ENCODE results near the gene SMAD7.

Gene SMAD7

DNA sequence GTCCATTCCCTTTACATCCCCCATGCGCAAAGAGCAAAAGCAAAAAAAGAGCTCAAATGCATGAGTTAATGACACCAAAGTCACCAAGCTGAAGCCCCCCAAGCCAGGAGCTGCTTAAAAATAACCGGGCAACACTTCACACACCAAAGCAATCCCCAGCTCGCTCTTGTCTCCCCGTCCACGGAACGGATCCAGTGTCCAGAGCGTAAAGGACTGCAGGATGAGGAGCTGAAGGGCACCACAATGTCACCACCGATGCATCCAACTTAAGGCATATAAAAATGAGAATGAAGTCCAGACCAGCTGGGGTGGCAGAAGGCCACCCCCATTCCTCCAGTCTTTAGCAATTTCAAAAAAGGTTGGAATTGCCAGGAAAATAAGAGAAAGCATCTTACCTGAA, 8.7 kb downstream of the SMAD7 start:
- TF ChIP-seq TAF1 (IDR thresholded peaks at IDR 0.05; ENCODE audit: borderline replicate concordance, insufficient read depth, low read length) (no peak), SIN3A (IDR thresholded peaks at IDR 0.05; ENCODE audit: borderline replicate concordance, insufficient read depth, low read length) (no peak), POLR2AphosphoS5 (IDR thresholded peaks at IDR 0.05; ENCODE audit: low read depth, low read length) (no peak), FOXP2 (optimal IDR thresholded peaks at IDR 0.05; ENCODE audit: borderline replicate concordance, extremely low read depth, extremely low read length, insufficient read depth) (no peak)
- TF ChIP-seq, protein P1, sequence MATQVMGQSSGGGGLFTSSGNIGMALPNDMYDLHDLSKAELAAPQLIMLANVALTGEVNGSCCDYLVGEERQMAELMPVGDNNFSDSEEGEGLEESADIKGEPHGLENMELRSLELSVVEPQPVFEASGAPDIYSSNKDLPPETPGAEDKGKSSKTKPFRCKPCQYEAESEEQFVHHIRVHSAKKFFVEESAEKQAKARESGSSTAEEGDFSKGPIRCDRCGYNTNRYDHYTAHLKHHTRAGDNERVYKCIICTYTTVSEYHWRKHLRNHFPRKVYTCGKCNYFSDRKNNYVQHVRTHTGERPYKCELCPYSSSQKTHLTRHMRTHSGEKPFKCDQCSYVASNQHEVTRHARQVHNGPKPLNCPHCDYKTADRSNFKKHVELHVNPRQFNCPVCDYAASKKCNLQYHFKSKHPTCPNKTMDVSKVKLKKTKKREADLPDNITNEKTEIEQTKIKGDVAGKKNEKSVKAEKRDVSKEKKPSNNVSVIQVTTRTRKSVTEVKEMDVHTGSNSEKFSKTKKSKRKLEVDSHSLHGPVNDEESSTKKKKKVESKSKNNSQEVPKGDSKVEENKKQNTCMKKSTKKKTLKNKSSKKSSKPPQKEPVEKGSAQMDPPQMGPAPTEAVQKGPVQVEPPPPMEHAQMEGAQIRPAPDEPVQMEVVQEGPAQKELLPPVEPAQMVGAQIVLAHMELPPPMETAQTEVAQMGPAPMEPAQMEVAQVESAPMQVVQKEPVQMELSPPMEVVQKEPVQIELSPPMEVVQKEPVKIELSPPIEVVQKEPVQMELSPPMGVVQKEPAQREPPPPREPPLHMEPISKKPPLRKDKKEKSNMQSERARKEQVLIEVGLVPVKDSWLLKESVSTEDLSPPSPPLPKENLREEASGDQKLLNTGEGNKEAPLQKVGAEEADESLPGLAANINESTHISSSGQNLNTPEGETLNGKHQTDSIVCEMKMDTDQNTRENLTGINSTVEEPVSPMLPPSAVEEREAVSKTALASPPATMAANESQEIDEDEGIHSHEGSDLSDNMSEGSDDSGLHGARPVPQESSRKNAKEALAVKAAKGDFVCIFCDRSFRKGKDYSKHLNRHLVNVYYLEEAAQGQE (IDR thresholded peaks at IDR 0.05; ENCODE audit: insufficient read depth in 1 of 2, low read depth in 2 of 2, low read length in 2 of 2), result no peak

DNA sequence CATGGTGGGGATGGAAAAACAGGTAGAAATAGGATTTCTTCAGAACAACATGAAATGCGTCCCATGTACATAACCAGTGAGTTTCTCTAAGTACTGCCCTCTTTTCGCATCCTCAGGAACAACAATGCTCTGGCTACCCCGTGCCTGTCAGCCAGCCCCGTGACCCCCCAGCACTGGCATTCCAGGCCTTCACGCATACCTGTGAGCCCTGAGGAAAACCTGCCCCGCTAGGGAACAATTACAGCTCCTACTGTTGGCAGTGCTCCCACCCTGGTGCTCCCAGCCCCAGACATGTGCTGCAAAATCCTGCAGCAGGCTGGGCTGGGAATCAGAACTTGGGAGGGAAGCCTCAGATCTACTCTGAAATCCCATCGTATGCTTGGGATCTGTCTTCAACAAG, 9.1 kb downstream of the SMAD7 start:
- no peak for TF ChIP-seq POLR2AphosphoS5 (IDR thresholded peaks at IDR 0.05; ENCODE audit: low read depth, low read length)
- no peak for TF ChIP-seq FOXP2 (optimal IDR thresholded peaks at IDR 0.05; ENCODE audit: borderline replicate concordance, extremely low read depth, extremely low read length, insufficient read depth)
- TF ChIP-seq SIN3A (IDR thresholded peaks at IDR 0.05; ENCODE audit: borderline replicate concordance, insufficient read depth, low read length), result no peak
- TF ChIP-seq, protein P1 (IDR thresholded peaks at IDR 0.05; ENCODE audit: insufficient read depth in 1 of 2, low read depth in 2 of 2, low read length in 2 of 2), result no peak

DNA sequence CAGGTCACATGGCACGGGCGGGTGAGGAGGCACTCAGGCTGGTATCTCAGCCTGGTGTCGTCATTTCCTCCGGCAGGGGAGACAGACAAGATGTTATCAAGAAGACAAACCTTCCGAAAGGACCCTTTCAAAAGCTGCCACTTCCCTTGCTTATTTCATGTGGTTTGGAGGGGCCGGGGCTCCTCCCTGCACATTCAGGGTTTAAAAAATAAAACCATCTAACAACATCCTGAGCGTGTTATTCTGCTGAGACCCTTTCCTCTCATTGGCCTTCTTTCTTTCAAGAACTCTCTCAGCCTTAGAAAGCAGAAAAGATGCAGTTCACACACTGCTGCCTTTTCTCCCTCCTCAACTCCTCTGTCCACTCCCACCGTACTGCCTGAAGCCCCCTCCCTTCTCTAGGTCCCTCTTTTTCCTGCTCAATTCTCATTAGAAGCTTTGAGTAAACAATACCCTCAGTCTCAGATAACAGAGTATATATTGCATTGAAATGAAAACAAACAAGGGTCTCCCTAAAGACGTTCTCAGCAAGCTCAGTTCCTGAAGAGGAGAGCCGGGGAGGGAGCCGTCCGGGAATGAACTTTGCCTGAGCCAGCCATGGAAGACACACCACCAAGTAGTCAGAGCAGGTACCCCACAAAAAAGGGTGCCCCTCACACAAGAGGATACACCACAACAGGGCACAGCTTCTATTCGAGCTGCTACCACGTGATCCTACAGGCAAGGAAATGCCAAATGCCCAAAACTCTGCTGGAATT, 9.7 kb downstream of the SMAD7 start:
- TF ChIP-seq SIN3A (IDR thresholded peaks at IDR 0.05; ENCODE audit: borderline replicate concordance, insufficient read depth, low read length) (peak; percentile 88; the same call in 1 of the 2 replicates), FOXP2 (optimal IDR thresholded peaks at IDR 0.05; ENCODE audit: borderline replicate concordance, extremely low read depth, extremely low read length, insufficient read depth) (no peak), POLR2AphosphoS5 (IDR thresholded peaks at IDR 0.05; ENCODE audit: low read depth, low read length) (0 out of 2 replicates have a peak, but pooled peaks have one; percentile 14), TAF1 (IDR thresholded peaks at IDR 0.05; ENCODE audit: borderline replicate concordance, insufficient read depth, low read length) (peak; percentile 48; the same call in 1 of the 2 replicates)
- TF ChIP-seq, protein P1 (IDR thresholded peaks at IDR 0.05; ENCODE audit: insufficient read depth in 1 of 2, low read depth in 2 of 2, low read length in 2 of 2), result peak in 1 of 2 experiments; percentile 61; a peak in 1 of 4 replicates

DNA sequence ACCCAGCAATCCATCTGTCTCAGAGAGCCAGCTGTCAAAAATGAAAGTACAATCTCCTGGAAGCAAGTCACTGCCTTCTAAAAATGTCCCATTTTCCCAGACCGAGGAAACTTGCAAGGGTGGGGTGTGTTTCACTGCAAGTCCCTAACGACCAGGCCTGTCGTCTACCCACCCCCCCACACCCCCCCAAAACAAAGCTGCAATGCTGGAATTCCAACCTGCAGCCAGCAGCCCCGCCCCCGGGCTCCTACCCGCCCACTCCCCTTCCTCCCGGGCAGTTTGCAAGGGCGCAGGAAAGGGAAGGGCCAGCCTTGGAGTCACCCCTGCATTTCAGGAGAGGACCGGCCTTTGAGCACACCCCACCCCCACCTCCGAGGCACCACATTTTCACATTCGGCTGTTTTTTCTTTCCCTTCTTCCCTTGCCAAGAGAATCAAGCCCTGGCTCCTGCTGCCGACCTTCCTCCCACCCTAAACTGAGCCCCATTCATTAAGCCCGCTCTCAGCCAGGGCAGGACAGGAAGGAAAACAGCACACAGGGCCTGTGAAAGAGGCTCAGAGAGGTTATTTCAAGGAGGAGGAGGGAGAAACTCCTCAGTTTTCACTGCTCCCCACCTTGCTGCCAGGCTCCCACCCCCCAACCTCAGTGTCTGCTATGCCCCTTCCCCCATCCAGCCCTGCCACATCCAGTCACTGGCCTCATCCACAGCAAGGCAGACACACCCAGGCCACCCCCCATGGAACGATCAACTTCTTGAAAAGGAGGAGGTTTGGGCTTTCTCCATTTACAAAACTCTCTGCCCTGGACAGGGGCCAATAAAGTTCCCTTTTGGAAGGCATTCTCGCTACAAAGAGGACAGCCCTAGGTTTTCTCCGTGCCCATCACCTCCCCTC, 11.3 kb downstream of the SMAD7 start:
- TF ChIP-seq SIN3A (IDR thresholded peaks at IDR 0.05; ENCODE audit: borderline replicate concordance, insufficient read depth, low read length) (peak; percentile 72; the same call in 1 of the 2 replicates), FOXP2 (optimal IDR thresholded peaks at IDR 0.05; ENCODE audit: borderline replicate concordance, extremely low read depth, extremely low read length, insufficient read depth) (no peak)

DNA sequence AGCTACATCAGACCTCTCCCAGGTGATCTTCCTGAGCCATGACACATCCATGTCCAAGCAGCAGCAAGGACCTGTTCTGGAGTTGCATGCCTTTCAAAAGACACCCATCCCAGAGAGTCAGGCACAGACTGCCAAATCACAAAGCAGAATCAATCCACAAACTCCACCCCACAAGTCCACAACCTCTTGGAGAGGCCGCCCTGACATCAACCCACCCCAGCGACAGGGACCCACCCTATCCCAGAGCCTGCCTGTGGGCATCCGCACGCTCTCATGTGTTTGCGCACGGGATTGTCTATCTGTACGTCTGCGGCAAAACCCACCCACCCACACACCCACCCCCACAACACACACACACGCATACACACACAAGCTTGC, 11.9 kb downstream of the SMAD7 start:
- TF ChIP-seq SIN3A (IDR thresholded peaks at IDR 0.05; ENCODE audit: borderline replicate concordance, insufficient read depth, low read length), result no peak
- TF ChIP-seq TAF1 (IDR thresholded peaks at IDR 0.05; ENCODE audit: borderline replicate concordance, insufficient read depth, low read length), result no peak
- no peak for TF ChIP-seq FOXP2 (optimal IDR thresholded peaks at IDR 0.05; ENCODE audit: borderline replicate concordance, extremely low read depth, extremely low read length, insufficient read depth)
- TF ChIP-seq, protein P1 (IDR thresholded peaks at IDR 0.05; ENCODE audit: insufficient read depth in 1 of 2, low read depth in 2 of 2, low read length in 2 of 2), result no peak
- TF ChIP-seq POLR2AphosphoS5 (IDR thresholded peaks at IDR 0.05; ENCODE audit: low read depth, low read length), result no peak
